ENCODE results near the gene ENPEP.

DNA sequence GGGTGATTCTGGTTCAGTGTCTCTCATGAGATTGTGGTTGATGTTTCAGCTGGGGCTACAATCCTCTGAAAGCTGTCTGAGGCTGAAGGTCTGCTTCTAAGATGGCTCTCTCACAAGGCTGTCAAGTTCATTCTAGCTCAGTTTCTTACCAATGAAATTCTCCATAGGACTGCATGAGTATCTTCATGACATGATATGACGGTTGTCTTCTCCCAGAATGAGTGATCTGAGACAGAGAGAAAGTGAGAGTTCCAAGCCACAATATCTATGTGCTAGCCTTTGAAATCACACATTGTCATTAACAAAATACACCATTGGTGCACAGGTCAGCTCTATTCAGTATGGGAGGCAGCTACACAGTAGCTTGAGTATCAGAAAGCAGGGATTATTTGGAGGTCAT lies 119.6 kb downstream of the ENPEP start:
- TF ChIP-seq, protein P1, sequence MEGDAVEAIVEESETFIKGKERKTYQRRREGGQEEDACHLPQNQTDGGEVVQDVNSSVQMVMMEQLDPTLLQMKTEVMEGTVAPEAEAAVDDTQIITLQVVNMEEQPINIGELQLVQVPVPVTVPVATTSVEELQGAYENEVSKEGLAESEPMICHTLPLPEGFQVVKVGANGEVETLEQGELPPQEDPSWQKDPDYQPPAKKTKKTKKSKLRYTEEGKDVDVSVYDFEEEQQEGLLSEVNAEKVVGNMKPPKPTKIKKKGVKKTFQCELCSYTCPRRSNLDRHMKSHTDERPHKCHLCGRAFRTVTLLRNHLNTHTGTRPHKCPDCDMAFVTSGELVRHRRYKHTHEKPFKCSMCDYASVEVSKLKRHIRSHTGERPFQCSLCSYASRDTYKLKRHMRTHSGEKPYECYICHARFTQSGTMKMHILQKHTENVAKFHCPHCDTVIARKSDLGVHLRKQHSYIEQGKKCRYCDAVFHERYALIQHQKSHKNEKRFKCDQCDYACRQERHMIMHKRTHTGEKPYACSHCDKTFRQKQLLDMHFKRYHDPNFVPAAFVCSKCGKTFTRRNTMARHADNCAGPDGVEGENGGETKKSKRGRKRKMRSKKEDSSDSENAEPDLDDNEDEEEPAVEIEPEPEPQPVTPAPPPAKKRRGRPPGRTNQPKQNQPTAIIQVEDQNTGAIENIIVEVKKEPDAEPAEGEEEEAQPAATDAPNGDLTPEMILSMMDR (IDR thresholded peaks at IDR 0.05), result no peak
- TF ChIP-seq POLR2A (IDR thresholded peaks at IDR 0.05) (no peak), EP300 (IDR thresholded peaks at IDR 0.05) (no peak), POLR2AphosphoS5 (IDR thresholded peaks at IDR 0.05) (no peak)

Measured in upper lobe of left lung (tissue), 4 donors.